ENCODE data around the gene TNFRSF21. TPM values are rescaled to one million over a fixed set of nuclear protein-coding genes. Genes with fewer than 3 reads are reported as not detected.

Gene TNFRSF21
- total and polyA plus RNA-seq, 12 donors, result 1.9 to 13.7 (median 7.5) TPM

DNA sequence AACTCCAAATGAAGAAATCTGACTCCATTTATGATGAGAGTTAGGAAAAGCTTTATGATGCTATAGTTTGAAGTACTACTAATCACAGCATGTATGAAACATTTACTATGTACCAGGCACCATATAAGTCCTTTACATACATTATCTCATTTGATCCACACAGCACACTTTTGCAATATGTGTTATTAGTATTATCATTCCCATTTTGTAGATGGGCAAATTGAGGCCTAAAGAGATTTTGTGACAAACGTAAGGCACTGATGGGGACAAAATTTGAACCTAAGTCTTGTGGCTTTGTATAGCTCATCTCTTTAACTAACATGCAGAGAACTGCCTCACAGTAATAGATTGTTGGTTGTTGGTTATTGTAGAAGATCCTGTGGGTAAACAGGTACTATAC, 14.2 kb upstream of the TNFRSF21 start:
- H3K27me3 ChIP-seq, result no peaks in the 10 kb centered on the region
- H3K36me3 ChIP-seq (replicated peaks in 1 of 2), result no peaks in the 10 kb centered on the region
- TF ChIP-seq, protein P1, sequence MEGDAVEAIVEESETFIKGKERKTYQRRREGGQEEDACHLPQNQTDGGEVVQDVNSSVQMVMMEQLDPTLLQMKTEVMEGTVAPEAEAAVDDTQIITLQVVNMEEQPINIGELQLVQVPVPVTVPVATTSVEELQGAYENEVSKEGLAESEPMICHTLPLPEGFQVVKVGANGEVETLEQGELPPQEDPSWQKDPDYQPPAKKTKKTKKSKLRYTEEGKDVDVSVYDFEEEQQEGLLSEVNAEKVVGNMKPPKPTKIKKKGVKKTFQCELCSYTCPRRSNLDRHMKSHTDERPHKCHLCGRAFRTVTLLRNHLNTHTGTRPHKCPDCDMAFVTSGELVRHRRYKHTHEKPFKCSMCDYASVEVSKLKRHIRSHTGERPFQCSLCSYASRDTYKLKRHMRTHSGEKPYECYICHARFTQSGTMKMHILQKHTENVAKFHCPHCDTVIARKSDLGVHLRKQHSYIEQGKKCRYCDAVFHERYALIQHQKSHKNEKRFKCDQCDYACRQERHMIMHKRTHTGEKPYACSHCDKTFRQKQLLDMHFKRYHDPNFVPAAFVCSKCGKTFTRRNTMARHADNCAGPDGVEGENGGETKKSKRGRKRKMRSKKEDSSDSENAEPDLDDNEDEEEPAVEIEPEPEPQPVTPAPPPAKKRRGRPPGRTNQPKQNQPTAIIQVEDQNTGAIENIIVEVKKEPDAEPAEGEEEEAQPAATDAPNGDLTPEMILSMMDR (IDR thresholded peaks at IDR 0.05), result no peak
- TF ChIP-seq POLR2A (IDR thresholded peaks at IDR 0.05), result no peak
- H3K9me3 ChIP-seq (replicated peaks in 1 of 3), result no peaks in the 10 kb centered on the region
- WGBS, 4 donors, result 62 to 84% (median 69%) methylated on average over 1 of the region's 1 CpG
- intact Hi-C loops (cut with DNase I), result no loop called here
- no peak overlapping the region for H3K4me3 ChIP-seq
- H3K27ac ChIP-seq, result no peak overlapping the region
- no peaks in the 10 kb centered on the region for H3K4me1 ChIP-seq (replicated peaks in 1 of 2)
- no peak for DNase-seq

DNA sequence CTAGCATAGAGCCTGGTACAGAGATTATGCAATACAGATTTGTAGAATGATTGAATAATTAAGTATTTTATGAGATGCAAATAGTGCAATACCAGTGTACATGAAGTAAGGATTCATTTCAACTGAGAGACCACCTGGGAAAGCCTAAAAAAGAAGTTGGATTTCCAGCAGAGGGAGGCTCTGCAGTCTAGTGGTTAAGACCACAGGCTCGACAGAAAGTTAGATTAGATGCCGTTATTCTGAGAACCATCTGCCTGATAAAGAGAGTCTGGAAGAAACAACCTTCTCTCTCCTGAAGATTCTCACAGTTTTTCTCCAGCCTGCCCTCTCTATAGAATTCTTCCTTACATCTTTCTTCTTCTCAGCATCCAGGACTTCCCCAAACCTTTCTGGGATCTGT, 13.6 kb upstream of the TNFRSF21 start:
- no peaks in the 10 kb centered on the region for H3K27me3 ChIP-seq
- no peak for TF ChIP-seq POLR2A (IDR thresholded peaks at IDR 0.05)
- TF ChIP-seq, protein P1 (IDR thresholded peaks at IDR 0.05), result no peak
- no peaks in the 10 kb centered on the region for H3K36me3 ChIP-seq (replicated peaks in 1 of 2)
- no peaks in the 10 kb centered on the region for H3K9me3 ChIP-seq (replicated peaks in 1 of 3)
- H3K4me1 ChIP-seq (replicated peaks in 1 of 2), result no peaks in the 10 kb centered on the region
- H3K4me3 ChIP-seq, result no peak overlapping the region
- no peak for DNase-seq
- WGBS, 4 donors, result 60 to 77% (median 74%) methylated on average over 2 of the region's 2 CpGs
- H3K27ac ChIP-seq, result no peak overlapping the region
- intact Hi-C loops (cut with DNase I), result no loop called here

DNA sequence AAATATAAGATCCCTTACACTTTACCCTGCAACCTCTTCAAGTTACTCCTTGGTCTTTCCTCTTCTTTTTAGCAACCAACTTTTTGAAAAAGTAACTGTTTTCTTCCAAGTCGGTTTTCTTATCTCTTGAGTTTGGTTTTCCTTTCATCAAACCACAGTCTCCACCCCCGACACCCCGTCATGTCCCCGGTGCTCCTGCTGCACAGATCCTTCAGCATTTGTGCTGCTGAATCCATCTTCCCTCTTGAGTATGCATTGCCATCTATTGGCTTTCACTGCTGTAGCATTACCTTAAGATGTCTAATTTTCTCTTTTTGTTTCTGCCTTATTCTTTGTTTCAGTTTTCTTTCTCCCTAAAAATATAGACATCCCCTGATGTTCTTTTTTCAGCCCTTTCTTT, 11.9 kb upstream of the TNFRSF21 start:
- Histone ChIP-seq H3K9me3 (replicated peaks in 1 of 3) (no peaks in the 10 kb centered on the region), H3K27ac (no peak overlapping the region), H3K27me3 (no peaks in the 10 kb centered on the region), H3K36me3 (replicated peaks in 1 of 2) (no peaks in the 10 kb centered on the region), H3K4me1 (replicated peaks in 1 of 2) (no peaks in the 10 kb centered on the region), H3K4me3 (no peak overlapping the region)
- intact Hi-C loops (cut with DNase I), result no loop called here
- DNase-seq, result no peak
- 48 to 62% (median 57%) methylated on average over 4 of the region's 4 CpGs for WGBS, 4 donors
- TF ChIP-seq POLR2A (IDR thresholded peaks at IDR 0.05), result no peak
- TF ChIP-seq, protein P1 (IDR thresholded peaks at IDR 0.05), result no peak

DNA sequence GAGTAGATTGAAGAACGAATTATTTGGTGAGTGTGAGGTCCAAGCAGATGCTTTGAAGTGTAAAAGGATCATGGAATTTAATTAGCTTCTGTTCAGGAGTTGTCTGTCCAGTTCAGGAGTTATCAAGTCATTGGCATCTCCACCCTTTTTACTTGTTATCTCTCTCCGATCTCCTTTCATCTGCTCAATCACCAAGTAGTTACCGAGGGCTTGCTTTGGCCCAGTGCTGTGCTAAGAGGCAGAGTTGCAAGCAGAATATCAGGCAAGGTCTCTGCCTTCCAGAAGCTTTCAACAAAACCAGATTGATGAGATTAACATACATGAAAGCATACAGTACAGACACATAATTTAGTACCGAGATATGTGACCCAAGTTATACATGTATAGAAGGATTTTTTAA, 10.2 kb upstream of the TNFRSF21 start:
- 42 to 71% (median 56%) methylated on average over 4 of the region's 4 CpGs for WGBS, 4 donors
- intact Hi-C loops (cut with DNase I), result no loop called here
- no peaks in the 10 kb centered on the region for H3K27me3 ChIP-seq
- no peaks in the 10 kb centered on the region for H3K9me3 ChIP-seq (replicated peaks in 1 of 3)
- TF ChIP-seq, protein P1 (IDR thresholded peaks at IDR 0.05), result no peak
- TF ChIP-seq POLR2A (IDR thresholded peaks at IDR 0.05), result no peak
- H3K4me1 ChIP-seq (replicated peaks in 1 of 2), result no peaks in the 10 kb centered on the region
- no peak for DNase-seq
- H3K36me3 ChIP-seq (replicated peaks in 1 of 2), result no peaks in the 10 kb centered on the region
- no peak overlapping the region for H3K27ac ChIP-seq
- no peak overlapping the region for H3K4me3 ChIP-seq
